OCI-LY1 (cell line): ENCODE results near the gene QRFP.

Source experiments
- CTCF ChIP-seq: fragments of 200-600 bp; sonication (generic), shearing (Covaris generic); IDR thresholded peaks from 2 replicates; pipeline ENCODE4 v1.5.1; 2017; ENCODE audit warnings: mild to moderate bottlenecking, antibody characterized with exemption, low read length, moderate library complexity, mixed read lengths
- EZH2 ChIP-seq: fragments of 200-600 bp; sonication (generic), shearing (Covaris generic); IDR thresholded peaks from 2 replicates; pipeline ENCODE4 v1.8.0; 2017; ENCODE audit warnings: borderline replicate concordance, mixed run types, mild to moderate bottlenecking, antibody characterized with exemption, low read length, moderate library complexity, mixed read lengths

- TF ChIP-seq EZH2 (no peak), CTCF (no peak)
Observed at GRCh38 chr9:130891688-130892476, 4.7 kb downstream of the QRFP start.
